Stomach (tissue), 4 donors: Measurements from ENCODE around the gene PTPRM.

ENCODE experiments used
- CTCF ChIP-seq, 7 experiments: fragments of 450-650 bp in 4 of 7; fragments of 200-600 bp in 3 of 7; sonication (generic) in 3 of 7; IDR thresholded peaks; one replicate each; pipeline ENCODE4 v1.5.1; 2016 to 2019; ENCODE audit warnings: antibody characterized with exemption in 7 of 7, control low read depth in 2 of 7, mild to moderate bottlenecking in 1 of 7
- POLR2A ChIP-seq, 4 donors: fragments of 450-650 bp; IDR thresholded peaks; one replicate each; pipeline ENCODE4 v1.6.1; 2016; ENCODE audit warnings: antibody characterized with exemption in 4 of 4, control low read depth in 2 of 4, mild to moderate bottlenecking in 1 of 4, moderate library complexity in 1 of 4

- no peak for TF ChIP-seq POLR2A (IDR thresholded peaks at IDR 0.05)
- no peak for TF ChIP-seq CTCF (IDR thresholded peaks at IDR 0.05)
Observed at GRCh38 chr18:8341481-8342230, 774.5 kb downstream of the PTPRM start.
